NCI-H146 treated with DMSO at 0.1 percent for 48 hours (cell line): ENCODE measurements around the gene CENPP.

Source experiments
- DNase-seq: peaks from one replicate; lab custom pipeline; 2025; ENCODE audit not compliant: unreplicated experiment; lab: John Stamatoyannopoulos, UW

The CENPP gene

GRCh38 chr9:92325269-92325990 lies at the start of gene CENPP, which contains the start of gene NOL8:
CENPP (plus strand) TSS chr9:92325953.
NOL8 (minus strand) TSS chr9:92325350; CDS start chr9:92324161, 1,189 bp downstream.
- peak; percentile 70 for DNase-seq

GRCh38 chr9:92276331-92277032 lies 49.3 kb upstream of the CENPP start:
- no peak for DNase-seq

GRCh38 chr9:92278110-92278509 lies 47.6 kb upstream of the CENPP start:
- no peak for DNase-seq

GRCh38 chr9:92279302-92279701 lies 46.5 kb upstream of the CENPP start:
- no peak for DNase-seq

GRCh38 chr9:92289708-92290390 lies 35.9 kb upstream of the CENPP start:
- DNase-seq, result no peak

- no peak for DNase-seq
Measured at GRCh38 chr9:92290785-92291429, 34.8 kb upstream of the CENPP start.

- DNase-seq, result no peak
Measured at GRCh38 chr9:92291577-92291976, 34.2 kb upstream of the CENPP start.

- DNase-seq, result no peak
Measured at GRCh38 chr9:92292338-92293074, 33.2 kb upstream of the CENPP start.

- DNase-seq, result no peak
Measured at GRCh38 chr9:92293075-92293354, 32.7 kb upstream of the CENPP start.

GRCh38 chr9:92293452-92294296 lies 32.1 kb upstream of the CENPP start, which contains the start of gene IARS1:
IARS1 (minus strand) TSS chr9:92293697; CDS start chr9:92289419, 4,278 bp downstream.
- DNase-seq, result peak; percentile 84

- DNase-seq, result no peak
Measured at GRCh38 chr9:92294297-92294676, 31.5 kb upstream of the CENPP start.

GRCh38 chr9:92295240-92295790 lies 30.4 kb upstream of the CENPP start:
- DNase-seq, result no peak

GRCh38 chr9:92295827-92296258 lies 29.9 kb upstream of the CENPP start:
- DNase-seq, result no peak

GRCh38 chr9:92297611-92298010 lies 28.1 kb upstream of the CENPP start:
- no peak for DNase-seq

GRCh38 chr9:92298036-92298435 lies 27.7 kb upstream of the CENPP start:
- DNase-seq, result no peak

- DNase-seq, result no peak
Measured at GRCh38 chr9:92299116-92299515, 26.6 kb upstream of the CENPP start.

- no peak for DNase-seq
Measured at GRCh38 chr9:92300936-92301335, 24.8 kb upstream of the CENPP start.

GRCh38 chr9:92308893-92309292 lies 16.9 kb upstream of the CENPP start:
- no peak for DNase-seq

GRCh38 chr9:92310562-92310961 lies 15.2 kb upstream of the CENPP start:
- DNase-seq, result no peak
